ENCODE data around the gene USP25. TPM values are rescaled to one million over a fixed set of nuclear protein-coding genes. Genes with fewer than 3 reads are reported as not detected.

USP25 gene
- total RNA-seq, 2 donors from 2014 or later = 20.9 to 32.7 TPM

- Mint-ChIP-seq H3K36me3 (no peaks in the 10 kb centered on the region), H3K9me3 (peaks cover 0 to 3% of the 10 kb centered on the region in 2 donors), H3K27ac (no peak overlapping the region)
- no peak for ATAC-seq
- no peak for DNase-seq (ENCODE audit: low spot score in 2 of 2)
These were observed 199.1 kb downstream of the USP25 start for GRCh38 chr21:15928686-15929425.

GRCh38 chr21:15929536-15929935, 199.8 kb downstream of the USP25 start:
- DNase-seq (ENCODE audit: low spot score in 2 of 2) = no peak
- Mint-ChIP-seq H3K9me3 (peaks cover 0 to 3% of the 10 kb centered on the region in 2 donors), H3K36me3 (no peaks in the 10 kb centered on the region), H3K27ac (no peak overlapping the region)
- ATAC-seq = no peak

All from activated naive CD4-positive, alpha-beta T cell treated with anti-CD3 and anti-CD28 coated beads, Interleukin-2, amount 50 U/mL, for 72 hours (primary cell).